Measurements from ENCODE around the gene PRTFDC1. TPM values are rescaled to one million over a fixed set of nuclear protein-coding genes. Genes with fewer than 3 reads are reported as not detected.
A peak's percentile ranks its signal among the peaks of the same experiment; 100 is the strongest.

PRTFDC1 gene
- total RNA-seq, 4 donors from 2014 or later: 3.4 to 20.6 (median 13.9) TPM

GRCh38 chr10:24882047-24882698 is 70.2 kb downstream of the PRTFDC1 start:
- H3K4me3 ChIP-seq: peak overlapping the region in 1 of 4 donors; percentile 4
- H3K27ac ChIP-seq: peak overlapping the region in 1 of 4 donors; percentile 11
- no peaks in the 10 kb centered on the region for H3K27me3 ChIP-seq
- H3K9me3 ChIP-seq: no peaks in the 10 kb centered on the region
- peaks cover 0 to 4% (median 0%) of the 10 kb centered on the region in 4 donors for H3K4me1 ChIP-seq
- DNase-seq: peak in 2 of 3 donors; percentile 56 to 61
- TF ChIP-seq CTCF (IDR thresholded peaks at IDR 0.05) (no peak), POLR2A (IDR thresholded peaks at IDR 0.05) (no peak)
- no peaks in the 10 kb centered on the region for H3K36me3 ChIP-seq

- H3K27me3 ChIP-seq: no peaks in the 10 kb centered on the region
- TF ChIP-seq POLR2A (IDR thresholded peaks at IDR 0.05) (no peak), CTCF (IDR thresholded peaks at IDR 0.05) (no peak)
- DNase-seq: no peak
- peaks cover 0 to 4% (median 0%) of the 10 kb centered on the region in 4 donors for H3K4me1 ChIP-seq
- no peak overlapping the region for H3K4me3 ChIP-seq
- peaks cover 0 to 1% (median 0%) of the 10 kb centered on the region in 4 donors for H3K9me3 ChIP-seq
- H3K36me3 ChIP-seq: no peaks in the 10 kb centered on the region
- no peak overlapping the region for H3K27ac ChIP-seq
Observed at GRCh38 chr10:24879861-24880260, 72.5 kb downstream of the PRTFDC1 start.

DNA sequence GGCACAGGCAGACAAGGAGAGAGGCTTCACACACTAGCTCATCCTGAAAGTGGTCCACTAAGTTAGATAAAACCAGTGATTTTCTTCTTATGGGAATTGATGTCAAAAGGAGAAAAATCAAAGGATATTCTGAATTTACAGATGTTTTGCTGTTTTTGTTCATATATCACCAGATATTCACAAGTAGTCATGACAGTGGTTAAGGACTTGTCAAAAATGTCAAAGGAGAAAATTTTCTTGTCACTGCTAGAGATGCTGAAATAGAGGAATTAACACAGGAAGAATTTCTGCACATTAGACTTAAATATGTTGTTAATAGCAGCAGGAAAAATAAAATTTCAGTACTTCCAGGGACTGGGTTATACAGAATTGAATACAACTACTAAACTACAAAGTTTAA is 78.3 kb downstream of the PRTFDC1 start:
- peaks cover 0 to 3% (median 0%) of the 10 kb centered on the region in 4 donors for H3K9me3 ChIP-seq
- H3K27ac ChIP-seq: no peak overlapping the region
- H3K4me1 ChIP-seq: peaks cover 0 to 6% (median 0%) of the 10 kb centered on the region in 4 donors
- no peaks in the 10 kb centered on the region for H3K36me3 ChIP-seq
- no peaks in the 10 kb centered on the region for H3K27me3 ChIP-seq
- no peak for TF ChIP-seq POLR2A (IDR thresholded peaks at IDR 0.05)
- DNase-seq: no peak
- no peak overlapping the region for H3K4me3 ChIP-seq

GRCh38 chr10:24873281-24873683 is 79.1 kb downstream of the PRTFDC1 start:
- peak overlapping the region in 1 of 4 donors; percentile 59 for H3K27ac ChIP-seq
- H3K4me3 ChIP-seq: no peak overlapping the region
- H3K36me3 ChIP-seq: no peaks in the 10 kb centered on the region
- TF ChIP-seq POLR2A (IDR thresholded peaks at IDR 0.05): no peak
- TF ChIP-seq CTCF (IDR thresholded peaks at IDR 0.05): no peak
- H3K27me3 ChIP-seq: no peaks in the 10 kb centered on the region
- DNase-seq: no peak
- peaks cover 0 to 3% (median 0%) of the 10 kb centered on the region in 4 donors for H3K9me3 ChIP-seq
- H3K4me1 ChIP-seq: peaks cover 0 to 6% (median 0%) of the 10 kb centered on the region in 4 donors

DNA sequence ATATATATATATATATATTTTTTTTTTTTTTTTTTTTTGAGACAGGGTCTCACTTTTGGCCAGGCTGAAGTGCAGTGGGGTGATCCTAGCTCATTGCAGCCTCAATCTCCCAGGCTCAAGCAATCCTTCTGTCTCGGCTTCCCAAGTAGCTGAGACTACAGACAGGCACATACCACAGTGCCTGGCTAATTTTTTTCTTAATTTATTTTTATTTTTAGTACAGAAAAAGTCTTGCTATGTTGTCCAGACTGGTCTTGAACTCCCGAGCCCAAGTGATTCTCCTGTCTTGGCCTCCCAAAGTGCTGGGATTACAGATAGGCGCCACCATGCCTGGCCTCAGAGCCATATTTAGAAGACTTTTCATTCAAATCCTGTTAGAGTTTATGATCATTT is 79.6 kb downstream of the PRTFDC1 start:
- Histone ChIP-seq H3K27me3 (no peaks in the 10 kb centered on the region), H3K4me3 (no peak overlapping the region), H3K27ac (no peak overlapping the region), H3K36me3 (no peaks in the 10 kb centered on the region), H3K9me3 (peaks cover 0 to 3% (median 0%) of the 10 kb centered on the region in 4 donors), H3K4me1 (peaks cover 0 to 6% (median 0%) of the 10 kb centered on the region in 4 donors)
- no peak for TF ChIP-seq POLR2A (IDR thresholded peaks at IDR 0.05)
- TF ChIP-seq CTCF (IDR thresholded peaks at IDR 0.05): no peak
- no peak for DNase-seq

DNA sequence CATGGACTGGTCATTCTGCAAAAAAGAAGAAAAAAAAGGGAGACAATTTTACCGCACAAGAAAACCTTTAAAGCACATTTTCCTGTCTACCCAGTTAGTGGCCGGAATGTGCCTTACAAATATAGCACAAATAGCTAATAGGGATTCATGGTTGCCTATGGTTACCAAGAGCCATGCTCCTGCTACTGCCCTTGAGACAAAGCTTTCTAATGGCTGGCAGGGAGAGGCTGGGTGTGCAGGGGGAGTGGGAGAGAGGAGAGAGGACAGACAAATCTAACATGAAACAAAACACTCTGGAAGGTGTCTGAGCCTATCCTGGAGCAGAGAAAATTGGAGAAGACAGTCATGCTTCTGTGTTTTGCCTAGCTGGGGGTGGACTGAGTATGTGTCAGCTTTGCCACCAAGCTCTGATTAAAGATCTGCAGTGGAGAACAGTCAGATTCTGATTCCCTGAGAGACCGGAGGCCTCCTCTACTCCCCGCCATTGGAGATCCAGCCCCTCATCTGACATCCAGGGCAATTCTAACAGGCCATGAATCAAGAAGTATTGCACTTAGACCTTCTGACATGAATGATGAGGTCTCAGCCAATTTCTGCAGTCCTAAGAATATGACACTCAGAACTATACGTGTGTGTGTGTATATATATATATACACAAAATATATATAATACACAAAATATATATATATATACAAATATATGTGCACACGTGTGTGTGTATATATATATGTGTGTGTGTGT is 80.2 kb downstream of the PRTFDC1 start:
- Histone ChIP-seq H3K27me3 (no peaks in the 10 kb centered on the region), H3K36me3 (no peaks in the 10 kb centered on the region), H3K4me3 (no peak overlapping the region), H3K9me3 (peaks cover 0 to 3% (median 0%) of the 10 kb centered on the region in 4 donors), H3K4me1 (peaks cover 0 to 6% (median 0%) of the 10 kb centered on the region in 4 donors), H3K27ac (no peak overlapping the region)
- no peak for DNase-seq
- TF ChIP-seq POLR2A (IDR thresholded peaks at IDR 0.05) (no peak), CTCF (IDR thresholded peaks at IDR 0.05) (no peak)
